OCI-LY3 (cell line): ENCODE data around the gene B3GNT4.
"Not testable (repeated sequence)": the region's sequence is repeated elsewhere in the genome, so short reads cannot be mapped to it uniquely, and the experiment has no call there.

Experiments
- EZH2phosphoT487 ChIP-seq: fragments of 200-600 bp; shearing (Covaris generic); IDR thresholded peaks from 2 replicates; pipeline ENCODE4 v1.6.1; 2018; ENCODE audit warnings: antibody characterized with exemption, mixed run types, low read depth
- TF ChIP-seq, protein P1 (sequence below): fragments of 200-600, 300-600 bp; sonication (generic); IDR thresholded peaks from 2 replicates; pipeline ENCODE4 v1.5.1; 2014; ENCODE audit warnings: antibody characterized with exemption, low read length, low read depth

DNA sequence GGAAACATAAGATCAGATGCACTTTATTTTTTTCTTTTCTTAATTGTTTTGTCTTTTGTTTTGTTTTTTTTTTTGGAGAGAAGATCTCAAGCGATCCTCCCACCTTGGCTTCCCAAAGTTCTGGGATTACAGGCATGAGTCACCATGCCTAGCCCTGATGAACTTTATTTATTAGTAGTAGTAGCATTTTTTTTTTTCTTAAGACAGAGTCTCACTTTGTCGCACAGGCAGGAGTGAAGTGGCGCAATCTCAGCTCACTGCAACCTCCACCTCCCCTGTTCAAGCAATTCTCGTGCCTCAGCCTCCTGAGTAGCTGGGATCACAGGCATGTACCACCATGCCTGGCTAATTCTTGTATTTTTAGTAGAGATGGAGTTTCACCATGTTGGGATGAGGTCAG lies 27.0 kb upstream of the B3GNT4 start:
- TF ChIP-seq, protein P1, sequence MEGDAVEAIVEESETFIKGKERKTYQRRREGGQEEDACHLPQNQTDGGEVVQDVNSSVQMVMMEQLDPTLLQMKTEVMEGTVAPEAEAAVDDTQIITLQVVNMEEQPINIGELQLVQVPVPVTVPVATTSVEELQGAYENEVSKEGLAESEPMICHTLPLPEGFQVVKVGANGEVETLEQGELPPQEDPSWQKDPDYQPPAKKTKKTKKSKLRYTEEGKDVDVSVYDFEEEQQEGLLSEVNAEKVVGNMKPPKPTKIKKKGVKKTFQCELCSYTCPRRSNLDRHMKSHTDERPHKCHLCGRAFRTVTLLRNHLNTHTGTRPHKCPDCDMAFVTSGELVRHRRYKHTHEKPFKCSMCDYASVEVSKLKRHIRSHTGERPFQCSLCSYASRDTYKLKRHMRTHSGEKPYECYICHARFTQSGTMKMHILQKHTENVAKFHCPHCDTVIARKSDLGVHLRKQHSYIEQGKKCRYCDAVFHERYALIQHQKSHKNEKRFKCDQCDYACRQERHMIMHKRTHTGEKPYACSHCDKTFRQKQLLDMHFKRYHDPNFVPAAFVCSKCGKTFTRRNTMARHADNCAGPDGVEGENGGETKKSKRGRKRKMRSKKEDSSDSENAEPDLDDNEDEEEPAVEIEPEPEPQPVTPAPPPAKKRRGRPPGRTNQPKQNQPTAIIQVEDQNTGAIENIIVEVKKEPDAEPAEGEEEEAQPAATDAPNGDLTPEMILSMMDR: not testable (repeated sequence)
- not testable (repeated sequence) for TF ChIP-seq EZH2phosphoT487
